SJSA1 (cell line): Measurements from ENCODE around the gene TMEM232. TPM values are rescaled to one million over a fixed set of nuclear protein-coding genes. Genes with fewer than 3 reads are reported as not detected.
A peak's percentile ranks its signal among the peaks of the same experiment; 100 is the strongest.

ENCODE experiments used
- DNase-seq, 2 experiments: peaks; one replicate each; pipeline ENCODE4 v3.0.0-alpha.2; 2015 to 2020; ENCODE audit warnings: low spot score in 2 of 2, low read depth in 1 of 2
- H3K27ac ChIP-seq: fragments of 250-450 bp; sonication (Bioruptor Pico); 2 replicates; pipeline ENCODE4 v1.5.1; 2020; ENCODE audit warnings: mild to moderate bottlenecking, moderate library complexity
- H3K27me3 ChIP-seq: fragments of 250-450 bp; sonication (Bioruptor Pico); replicated peaks from 2 replicates; pipeline ENCODE4 v1.5.1; 2020; ENCODE audit warnings: mild to moderate bottlenecking, moderate library complexity
- H3K36me3 ChIP-seq: fragments of 250-450 bp; sonication (Bioruptor Pico); 2 replicates; pipeline ENCODE4 v1.5.1; 2020; ENCODE audit warnings: mild to moderate bottlenecking
- H3K4me1 ChIP-seq: fragments of 250-450 bp; sonication (Bioruptor Pico); replicated peaks from 2 replicates; pipeline ENCODE4 v1.6.1; 2021; ENCODE audit warnings: mild to moderate bottlenecking
- H3K4me3 ChIP-seq: fragments of 250-450 bp; sonication (Bioruptor Pico); 2 replicates; pipeline ENCODE4 v1.5.1; 2020; ENCODE audit warnings: mild to moderate bottlenecking
- H3K9me3 ChIP-seq: fragments of 250-450 bp; sonication (Bioruptor Pico); replicated peaks from 2 replicates; pipeline ENCODE4 v1.5.1; 2020; ENCODE audit warnings: mild to moderate bottlenecking
- total RNA-seq: library from RNA; depleted of rRNA; stranded (reverse); fragments of >200 nt; shearing (Covaris generic); gene quantifications from 2 replicates; pipeline ENCODE4 v1.2.3, GENCODE V29; 2014

Gene TMEM232
- total RNA-seq, 1 experiment from 2014 or later: 2.1 TPM

GRCh38 chr5:110496276-110496675 lies 230.2 kb downstream of the TMEM232 start:
- no peak for DNase-seq
- Histone ChIP-seq H3K27ac (no peak overlapping the region), H3K4me1 (no peaks in the 10 kb centered on the region), H3K4me3 (no peak overlapping the region), H3K27me3 (0 out of 2 replicates have a peak, but pooled peaks cover 3% of the 10 kb centered on the region), H3K36me3 (no peaks in the 10 kb centered on the region), H3K9me3 (no peaks in the 10 kb centered on the region)

GRCh38 chr5:110492446-110492845 lies 234.0 kb downstream of the TMEM232 start:
- DNase-seq: no peak
- Histone ChIP-seq H3K27me3 (no peaks in the 10 kb centered on the region), H3K4me1 (no peaks in the 10 kb centered on the region), H3K36me3 (no peaks in the 10 kb centered on the region), H3K27ac (no peak overlapping the region), H3K9me3 (no peaks in the 10 kb centered on the region), H3K4me3 (no peak overlapping the region)

- Histone ChIP-seq H3K9me3 (no peaks in the 10 kb centered on the region), H3K4me1 (peaks cover 20% of the 10 kb centered on the region), H3K36me3 (no peaks in the 10 kb centered on the region), H3K4me3 (no peak overlapping the region), H3K27me3 (no peaks in the 10 kb centered on the region), H3K27ac (peak overlapping the region; percentile 47)
- peak in 1 of 2 experiments; percentile 87 for DNase-seq
Observed at GRCh38 chr5:110478895-110479294, 247.6 kb downstream of the TMEM232 start.

DNA sequence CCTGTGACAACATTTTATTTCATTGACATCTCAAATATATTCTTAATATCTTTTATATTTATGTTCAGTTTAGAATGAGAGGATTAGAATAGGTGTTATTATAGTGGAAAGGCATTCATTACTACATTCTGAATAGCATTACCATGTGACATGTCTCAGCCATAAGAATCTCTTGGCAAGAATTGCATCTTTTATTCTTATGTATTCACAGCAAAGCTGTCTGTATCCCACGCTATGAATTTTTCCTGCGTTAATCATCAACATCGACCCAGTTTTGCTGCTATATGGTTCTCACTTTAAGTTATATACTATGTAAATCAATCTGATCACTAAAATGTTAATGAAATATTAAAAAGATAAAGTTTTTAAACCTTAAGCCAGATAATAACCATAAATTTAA lies 248.6 kb downstream of the TMEM232 start:
- no peaks in the 10 kb centered on the region for H3K27me3 ChIP-seq
- H3K4me3 ChIP-seq: no peak overlapping the region
- no peaks in the 10 kb centered on the region for H3K36me3 ChIP-seq
- H3K9me3 ChIP-seq: no peaks in the 10 kb centered on the region
- DNase-seq: peak in 1 of 2 experiments; percentile 49
- H3K4me1 ChIP-seq: peaks cover 20% of the 10 kb centered on the region
- peak overlapping the region; percentile 47 for H3K27ac ChIP-seq

DNA sequence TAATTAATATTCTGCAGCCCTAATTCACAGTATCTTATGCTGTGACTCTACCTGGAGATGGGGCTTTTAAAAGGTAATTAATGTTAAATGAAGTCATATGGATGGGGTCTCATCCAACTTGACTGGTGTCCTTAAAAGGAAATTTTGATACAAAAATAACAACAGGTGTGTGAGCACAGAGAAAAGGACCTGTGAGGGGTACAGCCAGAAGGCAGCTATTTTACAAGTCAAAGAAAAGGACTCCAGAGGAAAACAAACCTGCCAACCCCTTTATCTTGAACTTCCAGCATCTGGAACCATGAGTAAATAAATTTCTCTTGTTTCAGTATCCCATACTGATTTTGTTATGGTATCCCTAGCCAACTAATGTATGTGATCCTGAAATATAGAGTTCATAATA lies 250.3 kb downstream of the TMEM232 start:
- Histone ChIP-seq H3K27ac (no peak overlapping the region), H3K27me3 (no peaks in the 10 kb centered on the region), H3K4me3 (no peak overlapping the region), H3K9me3 (no peaks in the 10 kb centered on the region), H3K4me1 (peaks cover 20% of the 10 kb centered on the region), H3K36me3 (no peaks in the 10 kb centered on the region)
- DNase-seq: no peak

GRCh38 chr5:110475529-110475928 lies 250.9 kb downstream of the TMEM232 start:
- DNase-seq: no peak
- H3K36me3 ChIP-seq: no peaks in the 10 kb centered on the region
- no peak overlapping the region for H3K4me3 ChIP-seq
- no peaks in the 10 kb centered on the region; the same call in 1 of the 2 replicates for H3K9me3 ChIP-seq
- no peak overlapping the region for H3K27ac ChIP-seq
- peaks cover 20% of the 10 kb centered on the region for H3K4me1 ChIP-seq
- no peaks in the 10 kb centered on the region for H3K27me3 ChIP-seq

GRCh38 chr5:110469486-110469885 lies 257.0 kb downstream of the TMEM232 start:
- Histone ChIP-seq H3K4me3 (no peak overlapping the region), H3K27me3 (no peaks in the 10 kb centered on the region), H3K36me3 (no peaks in the 10 kb centered on the region), H3K27ac (no peak overlapping the region), H3K9me3 (no peaks in the 10 kb centered on the region; the same call in 1 of the 2 replicates), H3K4me1 (no peaks in the 10 kb centered on the region)
- DNase-seq: no peak

DNA sequence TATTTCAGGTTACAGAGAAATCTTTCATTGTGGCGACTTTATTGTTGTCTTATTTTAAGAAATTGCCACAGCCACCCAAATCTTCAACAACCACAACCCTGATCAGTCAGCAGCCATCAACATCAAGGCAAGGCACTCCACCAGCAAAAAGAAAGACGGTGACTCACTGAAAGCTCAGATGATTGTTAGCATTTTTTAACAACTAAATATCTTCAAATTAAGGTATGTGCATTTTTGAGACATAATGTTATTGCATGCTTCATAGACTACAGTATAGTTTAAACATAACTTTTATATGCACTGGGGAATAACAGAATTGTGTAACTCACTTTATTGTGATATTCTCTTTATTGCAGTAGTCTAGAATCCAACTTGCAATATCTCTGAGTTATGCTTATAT lies 263.4 kb downstream of the TMEM232 start:
- DNase-seq: no peak
- Histone ChIP-seq H3K36me3 (no peaks in the 10 kb centered on the region), H3K27me3 (no peaks in the 10 kb centered on the region), H3K27ac (no peak overlapping the region), H3K4me3 (no peak overlapping the region), H3K9me3 (no peaks in the 10 kb centered on the region), H3K4me1 (0 out of 2 replicates have a peak, but pooled peaks cover 5% of the 10 kb centered on the region)

DNA sequence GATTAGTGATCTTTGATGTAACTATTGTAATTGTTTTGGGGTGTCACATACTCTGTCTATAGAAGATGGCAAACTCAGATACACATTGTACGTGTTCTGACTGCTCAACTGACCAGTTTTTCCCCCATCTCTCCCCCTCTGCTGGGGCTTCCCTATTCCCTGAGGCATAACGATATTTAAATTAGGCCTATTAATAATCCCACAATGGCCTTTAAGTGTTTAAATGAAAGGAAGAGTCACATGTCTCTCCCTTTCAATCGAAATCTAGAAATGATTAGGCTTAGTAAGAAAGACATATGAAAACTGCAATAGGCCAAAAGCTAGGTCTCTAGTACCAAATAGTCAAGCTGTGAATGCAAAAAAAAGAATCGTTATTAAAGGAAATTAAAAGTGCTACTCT lies 265.6 kb downstream of the TMEM232 start:
- no peak overlapping the region for H3K4me3 ChIP-seq
- no peak for DNase-seq
- H3K27me3 ChIP-seq: no peaks in the 10 kb centered on the region
- H3K9me3 ChIP-seq: no peaks in the 10 kb centered on the region
- H3K27ac ChIP-seq: no peak overlapping the region
- no peaks in the 10 kb centered on the region for H3K36me3 ChIP-seq
- 0 out of 2 replicates have a peak, but pooled peaks cover 5% of the 10 kb centered on the region for H3K4me1 ChIP-seq

DNA sequence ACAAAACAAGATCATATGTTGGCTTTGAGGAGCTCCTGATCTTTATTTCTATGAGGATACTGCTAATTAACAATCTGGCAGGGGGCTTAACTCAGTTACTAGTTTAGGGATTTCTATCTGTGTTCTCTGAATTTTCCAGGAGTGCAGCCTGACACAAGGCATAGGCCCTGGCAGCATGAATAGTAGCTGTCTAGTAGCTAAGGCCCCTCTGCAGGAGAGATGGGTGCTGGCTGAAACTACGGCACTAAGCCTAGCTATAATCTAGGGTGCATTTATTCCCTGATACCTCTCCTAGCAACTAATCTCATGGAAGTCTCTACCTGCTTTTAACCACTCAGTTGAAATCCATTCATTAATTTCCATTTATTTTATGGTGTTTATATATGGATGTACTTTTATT lies 268.2 kb downstream of the TMEM232 start:
- Histone ChIP-seq H3K36me3 (no peaks in the 10 kb centered on the region), H3K27me3 (no peaks in the 10 kb centered on the region), H3K27ac (no peak overlapping the region), H3K4me1 (0 out of 2 replicates have a peak, but pooled peaks cover 5% of the 10 kb centered on the region), H3K9me3 (no peaks in the 10 kb centered on the region), H3K4me3 (no peak overlapping the region)
- no peak for DNase-seq

DNA sequence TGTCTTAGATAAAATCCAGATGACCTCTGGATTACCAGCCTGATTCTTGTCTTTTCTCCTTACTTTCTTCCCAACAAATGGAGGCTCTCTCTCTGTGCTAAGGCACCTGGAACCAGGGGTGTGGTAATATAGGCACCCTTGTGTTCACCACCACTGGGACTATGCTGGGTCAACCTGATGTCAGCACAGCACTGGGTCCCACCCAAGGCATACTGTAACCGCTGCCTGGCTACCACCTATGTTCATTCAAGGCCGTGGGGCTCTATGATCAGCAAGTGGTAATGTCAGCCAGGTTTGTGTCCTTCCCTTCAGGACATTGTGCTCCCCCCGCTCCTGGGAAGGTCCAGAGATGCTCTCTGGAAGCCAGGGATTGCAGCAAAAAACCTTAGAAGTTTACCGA lies 283.6 kb downstream of the TMEM232 start:
- no peaks in the 10 kb centered on the region for H3K27me3 ChIP-seq
- no peaks in the 10 kb centered on the region for H3K9me3 ChIP-seq
- no peaks in the 10 kb centered on the region for H3K36me3 ChIP-seq
- H3K27ac ChIP-seq: no peak overlapping the region
- no peak overlapping the region for H3K4me3 ChIP-seq
- no peaks in the 10 kb centered on the region for H3K4me1 ChIP-seq
- DNase-seq: no peak

DNA sequence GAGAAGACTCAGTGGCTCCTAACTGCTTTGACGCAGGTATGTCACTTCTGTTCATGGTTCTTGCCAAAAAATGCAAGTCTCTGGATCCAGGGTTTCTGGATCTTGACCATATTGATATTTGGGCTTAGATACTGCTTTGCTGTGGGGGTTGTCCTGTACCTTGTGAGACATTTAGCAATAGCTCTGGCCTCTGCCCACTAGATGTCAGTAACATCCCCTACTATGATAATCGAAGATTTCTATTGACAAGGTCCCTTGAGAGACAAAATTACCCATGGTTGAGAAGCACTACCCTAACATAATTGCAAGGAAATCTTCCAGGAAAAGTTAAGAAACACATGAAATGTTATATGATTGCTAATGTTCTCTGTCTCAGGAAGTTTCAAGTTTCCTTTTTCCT lies 285.4 kb downstream of the TMEM232 start:
- H3K4me1 ChIP-seq: no peaks in the 10 kb centered on the region
- H3K9me3 ChIP-seq: no peaks in the 10 kb centered on the region
- H3K36me3 ChIP-seq: no peaks in the 10 kb centered on the region
- H3K4me3 ChIP-seq: no peak overlapping the region
- peak in 1 of 2 experiments; percentile 30 for DNase-seq
- no peak overlapping the region for H3K27ac ChIP-seq
- no peaks in the 10 kb centered on the region for H3K27me3 ChIP-seq

GRCh38 chr5:110440058-110440457 lies 286.4 kb downstream of the TMEM232 start:
- H3K36me3 ChIP-seq: no peaks in the 10 kb centered on the region
- no peak for DNase-seq
- H3K27ac ChIP-seq: no peak overlapping the region
- H3K27me3 ChIP-seq: no peaks in the 10 kb centered on the region
- H3K9me3 ChIP-seq: no peaks in the 10 kb centered on the region
- no peaks in the 10 kb centered on the region for H3K4me1 ChIP-seq
- H3K4me3 ChIP-seq: no peak overlapping the region

DNA sequence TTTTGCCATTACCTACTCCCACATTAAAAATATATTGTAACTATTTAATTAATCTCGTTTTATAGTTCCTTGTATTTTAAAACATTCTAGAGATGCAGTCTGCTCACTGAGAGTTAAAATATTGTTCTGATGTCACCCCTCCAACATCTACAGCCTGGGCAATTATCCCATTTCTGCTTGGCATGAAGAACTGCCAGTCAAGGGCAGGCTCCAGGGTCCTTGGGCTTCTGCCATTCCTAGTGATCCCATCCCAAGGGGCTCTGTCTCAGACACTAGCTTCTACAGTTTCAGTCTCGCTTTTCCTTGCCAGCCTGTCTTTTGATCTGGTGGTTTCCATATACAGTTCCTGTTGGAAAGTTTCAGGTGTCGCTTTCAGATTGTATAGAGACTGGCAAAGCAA lies 287.2 kb downstream of the TMEM232 start:
- Histone ChIP-seq H3K36me3 (no peaks in the 10 kb centered on the region), H3K9me3 (no peaks in the 10 kb centered on the region), H3K4me3 (no peak overlapping the region), H3K27me3 (no peaks in the 10 kb centered on the region), H3K4me1 (no peaks in the 10 kb centered on the region), H3K27ac (no peak overlapping the region)
- DNase-seq: no peak

- H3K27ac ChIP-seq: no peak overlapping the region
- H3K4me1 ChIP-seq: no peaks in the 10 kb centered on the region
- no peaks in the 10 kb centered on the region for H3K9me3 ChIP-seq
- H3K36me3 ChIP-seq: no peaks in the 10 kb centered on the region
- DNase-seq: no peak
- H3K4me3 ChIP-seq: no peak overlapping the region
- H3K27me3 ChIP-seq: no peaks in the 10 kb centered on the region
Observed at GRCh38 chr5:110435207-110435606, 291.3 kb downstream of the TMEM232 start.
